ENCODE results near the gene RTN4R.

- no peak for TF ChIP-seq POLR2A (IDR thresholded peaks at IDR 0.05)
- no peak for TF ChIP-seq CTCF (IDR thresholded peaks at IDR 0.05)
- TF ChIP-seq EP300 (IDR thresholded peaks at IDR 0.05), result no peak
These were observed 48.8 kb upstream of the RTN4R start for GRCh38 chr22:20316844-20317401.

All from ovary (tissue), 3 donors.